GM18526 (cell line): ENCODE results near the gene RFC5.

Experiments
- POLR2A ChIP-seq: IDR thresholded peaks from 3 replicates; pipeline ENCODE4 v1.6.1; 2011; ENCODE audit not compliant: insufficient read length; ENCODE audit errors: extremely low read depth

Gene RFC5

GRCh38 chr12:118036672-118037411, 20.3 kb downstream of the RFC5 start:
- no peak for TF ChIP-seq POLR2A

- no peak for TF ChIP-seq POLR2A
These were observed 21.6 kb downstream of the RFC5 start for GRCh38 chr12:118038137-118038536.

- TF ChIP-seq POLR2A: no peak
These were observed 25.6 kb downstream of the RFC5 start for GRCh38 chr12:118042091-118042490.

GRCh38 chr12:118044075-118044474, 27.6 kb downstream of the RFC5 start:
- TF ChIP-seq POLR2A: no peak

GRCh38 chr12:118044577-118044976, 28.1 kb downstream of the RFC5 start:
- no peak for TF ChIP-seq POLR2A

GRCh38 chr12:118046430-118046829, 29.9 kb downstream of the RFC5 start:
- TF ChIP-seq POLR2A: no peak

GRCh38 chr12:118050972-118051910, 34.7 kb downstream of the RFC5 start:
- no peak for TF ChIP-seq POLR2A

GRCh38 chr12:118052324-118053070, 36.0 kb downstream of the RFC5 start:
- TF ChIP-seq POLR2A: no peak

GRCh38 chr12:118053071-118053985, 36.8 kb downstream of the RFC5 start:
- TF ChIP-seq POLR2A: no peak

GRCh38 chr12:118055144-118055557, 38.6 kb downstream of the RFC5 start:
- TF ChIP-seq POLR2A: no peak

- no peak for TF ChIP-seq POLR2A
These were observed 39.6 kb downstream of the RFC5 start for GRCh38 chr12:118055865-118056773.

- no peak for TF ChIP-seq POLR2A
These were observed 41.7 kb downstream of the RFC5 start for GRCh38 chr12:118058227-118058626.

GRCh38 chr12:118058881-118059280, 42.4 kb downstream of the RFC5 start:
- TF ChIP-seq POLR2A: no peak

GRCh38 chr12:118059341-118060191, 43.1 kb downstream of the RFC5 start:
- TF ChIP-seq POLR2A: no peak
